ENCODE measurements around the gene GPR152.

DNA sequence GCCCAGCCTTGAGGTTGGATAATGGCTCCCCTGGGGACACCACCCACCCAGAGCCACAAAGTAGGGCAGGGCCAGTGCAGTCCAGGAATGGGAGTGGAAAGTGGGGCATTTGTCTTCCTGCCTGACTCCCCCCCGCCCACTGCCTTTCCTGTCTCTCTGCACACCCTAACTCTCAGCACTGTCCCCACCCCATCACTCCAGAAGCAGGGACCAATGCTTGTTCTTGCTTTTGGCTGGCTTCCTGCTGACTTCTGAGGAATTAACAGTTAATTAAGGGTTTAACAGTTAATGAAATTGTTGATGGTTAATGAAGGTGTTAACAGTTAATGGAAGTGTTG, 47.9 kb upstream of the GPR152 start:
- TF ChIP-seq, protein P1, sequence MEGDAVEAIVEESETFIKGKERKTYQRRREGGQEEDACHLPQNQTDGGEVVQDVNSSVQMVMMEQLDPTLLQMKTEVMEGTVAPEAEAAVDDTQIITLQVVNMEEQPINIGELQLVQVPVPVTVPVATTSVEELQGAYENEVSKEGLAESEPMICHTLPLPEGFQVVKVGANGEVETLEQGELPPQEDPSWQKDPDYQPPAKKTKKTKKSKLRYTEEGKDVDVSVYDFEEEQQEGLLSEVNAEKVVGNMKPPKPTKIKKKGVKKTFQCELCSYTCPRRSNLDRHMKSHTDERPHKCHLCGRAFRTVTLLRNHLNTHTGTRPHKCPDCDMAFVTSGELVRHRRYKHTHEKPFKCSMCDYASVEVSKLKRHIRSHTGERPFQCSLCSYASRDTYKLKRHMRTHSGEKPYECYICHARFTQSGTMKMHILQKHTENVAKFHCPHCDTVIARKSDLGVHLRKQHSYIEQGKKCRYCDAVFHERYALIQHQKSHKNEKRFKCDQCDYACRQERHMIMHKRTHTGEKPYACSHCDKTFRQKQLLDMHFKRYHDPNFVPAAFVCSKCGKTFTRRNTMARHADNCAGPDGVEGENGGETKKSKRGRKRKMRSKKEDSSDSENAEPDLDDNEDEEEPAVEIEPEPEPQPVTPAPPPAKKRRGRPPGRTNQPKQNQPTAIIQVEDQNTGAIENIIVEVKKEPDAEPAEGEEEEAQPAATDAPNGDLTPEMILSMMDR (IDR thresholded peaks at IDR 0.05): no peak
- TF ChIP-seq POLR2A (IDR thresholded peaks at IDR 0.05): no peak
- no peak for TF ChIP-seq EP300 (IDR thresholded peaks at IDR 0.05)
- TF ChIP-seq POLR2AphosphoS5 (IDR thresholded peaks at IDR 0.05): no peak

Measured in sigmoid colon (tissue), 4 donors.